ENCODE data around the gene CFAP99.

The CFAP99 gene

DNA sequence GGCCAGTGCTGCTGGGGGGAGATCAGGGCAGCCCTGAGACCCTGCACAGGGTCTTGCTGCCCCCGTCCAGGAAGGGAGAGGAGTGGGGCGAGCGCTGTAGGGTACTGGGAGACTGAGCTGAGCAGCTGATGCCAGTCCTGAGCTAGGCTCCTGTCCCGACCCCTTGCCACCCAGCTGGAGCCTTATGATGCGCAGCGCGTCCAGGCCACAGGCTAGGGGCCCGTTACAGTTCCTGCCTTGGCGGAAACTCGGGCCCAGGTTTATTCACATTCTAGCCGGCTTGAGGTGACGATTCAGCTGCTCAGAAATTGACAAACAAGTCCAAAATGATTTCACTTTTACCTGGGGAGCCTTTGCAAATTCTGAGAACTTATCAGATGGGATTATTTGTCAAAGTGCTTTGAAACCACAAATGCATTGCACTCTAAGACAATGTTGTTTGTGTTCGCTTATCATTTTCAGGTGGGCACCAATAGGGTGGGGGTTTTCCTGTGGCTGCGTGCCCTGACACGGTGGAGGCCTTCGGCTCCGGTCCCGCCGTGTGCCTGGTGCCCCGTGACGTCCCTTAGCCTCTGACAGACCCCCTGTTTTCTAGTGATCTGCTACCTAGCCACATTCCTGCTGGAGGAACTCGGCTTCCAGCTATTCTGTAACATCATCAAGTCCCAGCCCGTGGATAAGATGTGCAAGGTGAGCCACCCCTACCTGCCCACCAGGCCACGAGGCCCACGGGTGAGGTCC, 18.9 kb downstream of the CFAP99 start:
- H3K27me3 Mint-ChIP-seq (ENCODE audit: low read depth), result peaks cover 14% of the 10 kb centered on the region
- H3K36me3 Mint-ChIP-seq (ENCODE audit: low read depth), result no peaks in the 10 kb centered on the region
- H3K9me3 Mint-ChIP-seq, result no peaks in the 10 kb centered on the region
- no peak overlapping the region for H3K27ac Mint-ChIP-seq
- peaks cover 7% of the 10 kb centered on the region for H3K4me1 Mint-ChIP-seq
- H3K4me3 Mint-ChIP-seq, result no peak overlapping the region
- TF ChIP-seq, protein P1, sequence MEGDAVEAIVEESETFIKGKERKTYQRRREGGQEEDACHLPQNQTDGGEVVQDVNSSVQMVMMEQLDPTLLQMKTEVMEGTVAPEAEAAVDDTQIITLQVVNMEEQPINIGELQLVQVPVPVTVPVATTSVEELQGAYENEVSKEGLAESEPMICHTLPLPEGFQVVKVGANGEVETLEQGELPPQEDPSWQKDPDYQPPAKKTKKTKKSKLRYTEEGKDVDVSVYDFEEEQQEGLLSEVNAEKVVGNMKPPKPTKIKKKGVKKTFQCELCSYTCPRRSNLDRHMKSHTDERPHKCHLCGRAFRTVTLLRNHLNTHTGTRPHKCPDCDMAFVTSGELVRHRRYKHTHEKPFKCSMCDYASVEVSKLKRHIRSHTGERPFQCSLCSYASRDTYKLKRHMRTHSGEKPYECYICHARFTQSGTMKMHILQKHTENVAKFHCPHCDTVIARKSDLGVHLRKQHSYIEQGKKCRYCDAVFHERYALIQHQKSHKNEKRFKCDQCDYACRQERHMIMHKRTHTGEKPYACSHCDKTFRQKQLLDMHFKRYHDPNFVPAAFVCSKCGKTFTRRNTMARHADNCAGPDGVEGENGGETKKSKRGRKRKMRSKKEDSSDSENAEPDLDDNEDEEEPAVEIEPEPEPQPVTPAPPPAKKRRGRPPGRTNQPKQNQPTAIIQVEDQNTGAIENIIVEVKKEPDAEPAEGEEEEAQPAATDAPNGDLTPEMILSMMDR (IDR thresholded peaks at IDR 0.05; ENCODE audit: unreplicated experiment in 3 of 3), result no peak

DNA sequence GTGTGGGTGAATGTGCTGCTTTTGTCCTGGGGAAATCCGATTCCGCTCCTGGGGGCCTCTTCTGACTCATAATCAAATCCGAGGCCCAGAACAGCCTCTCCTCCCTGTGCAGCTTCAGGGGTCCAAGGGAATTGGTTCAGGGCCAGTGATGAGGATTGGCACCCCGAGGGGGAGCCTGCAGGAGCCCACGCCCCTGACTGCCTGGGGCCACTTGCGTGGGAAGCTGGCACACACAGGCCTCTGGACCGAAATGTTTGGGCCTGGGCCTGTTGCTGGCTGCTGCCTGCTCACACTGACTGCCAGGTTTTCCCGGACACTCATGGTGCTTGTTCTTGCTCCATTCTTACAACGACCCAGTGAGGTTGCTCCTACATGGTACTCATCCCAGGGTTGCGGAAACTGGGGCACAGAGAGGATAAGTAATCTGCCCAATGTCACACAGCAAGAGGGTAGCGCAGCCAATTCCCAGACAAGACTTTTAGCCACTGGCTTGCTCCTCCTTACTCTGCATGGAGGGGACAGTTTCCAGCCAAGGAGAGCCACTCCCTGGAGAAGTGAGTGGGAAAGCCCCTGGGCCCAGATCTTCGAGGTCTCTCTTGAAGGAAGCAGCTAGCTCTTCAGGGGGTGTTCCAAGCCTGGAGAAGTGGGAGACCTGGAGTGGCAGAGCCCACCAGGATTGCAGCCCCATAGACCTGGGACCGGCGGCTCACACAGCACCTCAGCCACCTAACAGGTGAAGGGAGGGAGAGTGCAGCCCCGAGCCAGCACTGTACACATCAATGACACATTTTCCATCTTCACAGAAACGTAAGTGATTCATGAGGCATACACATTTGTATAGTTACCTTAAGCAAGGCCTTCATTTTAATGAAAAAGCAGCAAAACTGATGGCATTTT, 20.3 kb downstream of the CFAP99 start:
- Mint-ChIP-seq H3K36me3 (ENCODE audit: low read depth) (no peaks in the 10 kb centered on the region), H3K9me3 (no peaks in the 10 kb centered on the region), H3K4me1 (peaks cover 2% of the 10 kb centered on the region), H3K27me3 (ENCODE audit: low read depth) (peaks cover 9% of the 10 kb centered on the region), H3K4me3 (no peak overlapping the region), H3K27ac (no peak overlapping the region)
- TF ChIP-seq, protein P1 (IDR thresholded peaks at IDR 0.05; ENCODE audit: unreplicated experiment in 3 of 3), result no peak

DNA sequence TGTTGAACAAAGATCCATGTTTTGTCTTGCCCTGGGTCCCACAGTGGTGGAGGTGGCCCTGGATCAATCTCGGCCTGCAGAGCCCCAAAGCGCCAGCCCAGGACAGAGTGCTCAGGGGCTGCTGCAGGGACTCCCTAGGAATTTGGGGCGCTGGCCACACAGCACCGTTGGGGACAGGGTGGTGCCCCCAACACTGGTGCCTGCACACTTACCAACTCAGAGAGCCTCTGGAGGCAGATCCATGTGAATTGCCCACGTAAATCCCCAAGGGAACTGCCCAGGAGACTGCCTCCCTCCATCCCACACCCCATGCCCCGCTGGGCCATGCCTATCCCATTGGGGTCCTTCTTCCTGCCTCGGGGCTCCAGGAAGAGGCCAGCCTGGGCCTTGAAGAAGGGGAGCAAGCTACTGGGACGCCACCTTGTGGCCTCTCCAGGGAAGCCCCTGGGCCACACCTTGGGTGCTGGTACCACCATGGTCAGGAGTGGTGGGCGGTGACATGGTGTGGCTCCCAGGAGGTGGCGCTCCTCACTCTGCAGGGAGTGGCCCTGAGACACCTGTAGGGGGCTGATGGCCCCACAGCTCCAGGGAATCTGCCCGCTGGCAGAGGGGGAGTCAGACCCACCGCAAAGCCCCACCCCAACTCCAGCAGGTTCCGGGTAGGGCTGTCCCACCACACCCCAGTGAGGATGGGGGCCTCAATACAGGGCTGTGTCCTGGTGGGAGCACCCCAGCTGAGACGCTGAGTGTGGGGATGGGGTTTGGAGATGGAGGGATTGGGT, 22.8 kb downstream of the CFAP99 start:
- TF ChIP-seq, protein P1 (IDR thresholded peaks at IDR 0.05; ENCODE audit: unreplicated experiment in 3 of 3), result peak; percentile 37 to 66 (median 48)
- H3K27me3 Mint-ChIP-seq (ENCODE audit: low read depth), result no peaks in the 10 kb centered on the region
- no peaks in the 10 kb centered on the region for H3K9me3 Mint-ChIP-seq
- H3K4me1 Mint-ChIP-seq, result no peaks in the 10 kb centered on the region
- no peak overlapping the region for H3K27ac Mint-ChIP-seq
- no peaks in the 10 kb centered on the region for H3K36me3 Mint-ChIP-seq (ENCODE audit: low read depth)
- H3K4me3 Mint-ChIP-seq, result no peak overlapping the region

DNA sequence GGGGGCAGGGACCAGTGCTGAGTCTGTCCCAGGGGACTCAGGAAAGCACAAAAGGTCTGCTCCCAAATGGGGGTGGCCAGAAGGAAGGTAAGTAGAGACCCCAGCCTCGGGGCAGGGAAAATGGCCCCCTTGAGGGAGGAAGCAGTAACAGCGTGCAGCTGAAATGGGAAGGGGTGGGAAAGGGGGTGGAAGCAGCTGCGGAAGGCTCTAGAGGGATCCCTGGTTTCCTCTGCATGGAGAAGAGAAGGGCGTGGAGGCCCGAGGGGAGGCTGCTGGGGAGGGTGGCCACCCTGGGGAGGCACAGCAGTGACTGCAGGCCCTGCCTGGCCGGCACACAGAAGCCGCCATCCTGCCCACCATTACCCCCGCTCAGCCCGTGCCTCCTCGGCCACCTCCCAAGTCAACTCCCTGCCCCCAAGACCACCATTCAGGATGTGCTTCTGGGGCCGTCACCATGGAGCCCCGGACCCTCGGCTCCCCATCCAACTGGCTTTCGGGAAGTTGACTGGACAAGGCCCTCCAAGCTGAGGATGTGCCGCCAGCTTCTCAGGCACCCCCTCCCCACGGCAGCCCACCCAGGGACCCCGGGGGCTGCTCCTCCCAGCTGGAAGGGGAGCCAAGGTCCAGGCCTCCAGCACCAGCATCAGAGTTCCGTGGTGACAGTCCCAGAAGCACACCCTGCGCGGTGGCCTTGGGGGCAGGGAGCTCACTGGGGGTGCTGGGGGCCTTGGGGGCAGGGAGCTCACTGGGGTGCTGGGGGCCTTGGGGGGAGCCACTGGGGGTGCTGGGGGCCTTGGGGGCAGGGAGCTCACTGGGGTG, 23.6 kb downstream of the CFAP99 start:
- Mint-ChIP-seq H3K27ac (no peak overlapping the region), H3K4me3 (no peak overlapping the region), H3K9me3 (no peaks in the 10 kb centered on the region), H3K36me3 (ENCODE audit: low read depth) (no peaks in the 10 kb centered on the region), H3K27me3 (ENCODE audit: low read depth) (no peaks in the 10 kb centered on the region), H3K4me1 (no peaks in the 10 kb centered on the region)
- TF ChIP-seq, protein P1 (IDR thresholded peaks at IDR 0.05; ENCODE audit: unreplicated experiment in 3 of 3), result no peak

DNA sequence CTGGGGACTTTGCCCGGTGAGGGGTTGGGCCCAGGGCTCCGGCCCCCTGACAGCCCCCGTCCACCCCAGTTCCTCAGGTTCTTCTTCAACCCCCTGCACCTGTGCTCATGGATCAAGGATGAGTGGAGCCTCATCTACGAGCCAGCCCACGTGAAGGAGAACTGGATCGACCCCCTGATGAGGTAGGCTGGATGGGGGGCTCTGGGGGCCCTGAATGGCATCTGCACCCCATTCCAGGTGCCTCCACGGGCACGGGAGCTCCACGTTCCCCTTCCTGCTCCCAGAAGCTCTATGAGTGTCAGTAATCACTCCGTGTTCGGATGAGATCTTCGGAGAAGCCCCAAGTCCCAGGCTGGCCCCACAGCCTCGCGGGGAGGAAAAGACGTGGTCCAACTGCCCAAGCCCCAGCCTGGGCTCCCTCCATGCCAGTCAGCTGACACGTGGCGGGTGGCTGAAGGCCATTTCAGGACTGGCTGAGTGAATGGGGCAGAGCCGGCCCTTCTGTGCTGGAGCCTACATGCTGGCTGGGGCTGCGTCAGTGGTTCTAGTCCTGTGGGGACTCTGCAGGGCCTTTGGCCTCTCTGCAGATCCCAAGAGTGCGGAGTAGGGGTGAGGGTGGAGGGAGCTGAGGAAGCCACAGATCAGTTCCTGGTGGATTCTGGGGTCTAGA, 24.4 kb downstream of the CFAP99 start:
- no peaks in the 10 kb centered on the region for H3K9me3 Mint-ChIP-seq
- H3K27ac Mint-ChIP-seq, result no peak overlapping the region
- no peak overlapping the region for H3K4me3 Mint-ChIP-seq
- H3K36me3 Mint-ChIP-seq (ENCODE audit: low read depth), result no peaks in the 10 kb centered on the region
- TF ChIP-seq, protein P1 (IDR thresholded peaks at IDR 0.05; ENCODE audit: unreplicated experiment in 3 of 3), result no peak
- no peaks in the 10 kb centered on the region for H3K4me1 Mint-ChIP-seq
- H3K27me3 Mint-ChIP-seq (ENCODE audit: low read depth), result no peaks in the 10 kb centered on the region

Measured in nephron (organoid).